WTC11 (cell line): Measurements from ENCODE around the gene DDOST.

Source experiments
- CTCF ChIP-seq: fragments of 200-600 bp; IDR thresholded peaks from 2 replicates; pipeline ENCODE4 v1.8.0; 2022; ENCODE audit warnings: antibody characterized with exemption
- ETV6 ChIP-seq: sonication (generic); formaldehyde crosslinking; IDR thresholded peaks from 2 replicates; pipeline ENCODE4 v1.8.1; 2022; ENCODE audit warnings: mild to moderate bottlenecking, missing genetic modification reagents
- NR1H2 ChIP-seq: sonication (generic); formaldehyde crosslinking; IDR thresholded peaks from 2 replicates; pipeline ENCODE4 v1.9.0; 2021; ENCODE audit warnings: mild to moderate bottlenecking, moderate library complexity, missing genetic modification reagents

DNA sequence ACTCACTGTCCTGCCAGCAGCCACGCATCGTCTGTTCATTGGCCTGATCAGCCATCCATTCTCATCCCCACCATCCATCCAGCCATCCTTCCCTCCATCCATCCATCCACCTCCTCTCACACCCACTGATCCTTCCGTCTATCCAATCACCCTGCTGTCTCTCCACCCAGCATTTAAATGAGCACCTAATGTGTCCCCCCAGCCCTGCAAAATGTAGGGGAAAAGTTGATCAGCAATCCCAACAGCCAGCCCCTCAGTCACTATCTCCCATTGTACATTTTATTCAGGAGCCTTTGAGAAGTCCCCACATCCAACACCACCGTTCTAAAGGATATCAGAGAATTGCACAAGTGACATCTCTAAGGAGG lies 11.1 kb upstream of the DDOST start:
- no peak for TF ChIP-seq CTCF
- TF ChIP-seq ETV6: no peak
- no peak for TF ChIP-seq NR1H2 (CRISPR knock-in tag)
